HepG2 (cell line): ENCODE results near the gene PLXNB2. TPM values are rescaled to one million over a fixed set of nuclear protein-coding genes. Genes with fewer than 3 reads are reported as not detected.
A peak's percentile ranks its signal among the peaks of the same experiment; 100 is the strongest.

Experiments
- ATAC-seq: fragments of 200-7000 bp; cut with Tn5 transposase; 3 replicates; pipeline ENCODE4 v1.9.1; 2020; ENCODE audit warnings: mild to moderate bottlenecking, moderate library complexity
- BruUV-seq: library from RNA; stranded (reverse); fragments of 400-500 nt; replicated peaks from 2 replicates; lab custom pipeline; 2021; lab: Mats Ljungman, UMichigan
- CTCF ChIA-PET: fragments of 300-600 bp; formaldehyde crosslinking; extraction: SDS; loops from one replicate; lab custom pipeline; 2021; ENCODE audit warnings: low total read pairs, inconsistent platforms, low intra/inter-chr PET ratio; lab: Yijun Ruan, JAX
- POLR2A ChIA-PET: fragments of 350-600 bp; sonication (Branson Sonifier 250); formaldehyde crosslinking; loops from one replicate; lab custom pipeline; 2020; ENCODE audit warnings: antibody characterized with exemption, inconsistent platforms; lab: Yijun Ruan, JAX
- DNase-seq: peaks from one replicate; pipeline ENCODE4 v3.0.0-alpha.2; 2015; ENCODE audit warnings: low spot score
- FAIRE-seq: peaks from 3 replicates; lab custom pipeline; 2011; peaks lifted over from hg19 to GRCh38; lab: Jason Lieb, UNC
- H2AFZ ChIP-seq: one replicate; pipeline ENCODE4 v1.6.1; 2011; ENCODE audit warnings: low read length, inconsistent platforms
- H3K27ac ChIP-seq: fragments of 300-600 bp; 3 replicates; pipeline ENCODE4 v1.8.0; 2011; ENCODE audit warnings: mixed run types, mild to moderate bottlenecking, mixed read lengths, low read length, inconsistent platforms; ENCODE audit not compliant: insufficient read depth; ENCODE audit errors: extremely low read length
- H3K27me3 ChIP-seq, 2 experiments: fragments of 200-600 bp in 1 of 2; 2 replicates in 1 of 2; 3 replicates in 1 of 2; pipeline versions ENCODE4 v1.6.0 to v1.8.0; 2011; ENCODE audit warnings: low read length in 2 of 2, mild to moderate bottlenecking in 2 of 2, moderate library complexity in 2 of 2, inconsistent platforms in 1 of 2; ENCODE audit not compliant: insufficient read depth in 2 of 2, control insufficient read depth in 1 of 2
- H3K36me3 ChIP-seq, 2 experiments: fragments of 200-600 bp in 1 of 2; replicated peaks in 1 of 2; 2 replicates in 1 of 2; 3 replicates in 1 of 2; pipeline versions ENCODE4 v1.5.1 to v1.8.0; 2011; ENCODE audit warnings: low read length in 2 of 2, inconsistent platforms in 1 of 2; ENCODE audit not compliant: insufficient read depth in 2 of 2, control insufficient read depth in 1 of 2
- H3K4me1 ChIP-seq: 2 replicates; pipeline ENCODE4 v1.5.1; 2012; ENCODE audit warnings: low read length, inconsistent platforms; ENCODE audit not compliant: insufficient read depth
- H3K4me2 ChIP-seq: 2 replicates; pipeline ENCODE4 v1.6.0; 2011; ENCODE audit warnings: low read depth, low read length, inconsistent platforms
- H3K4me3 ChIP-seq, 3 experiments: fragments of 200-600 bp in 1 of 3; sonication (generic), shearing (Covaris generic) in 1 of 3; replicated peaks in 1 of 3; 2 replicates each; pipeline ENCODE4 v1.5.1; 2011 to 2016; ENCODE audit warnings: low read length in 3 of 3, inconsistent platforms in 2 of 3, low read depth in 2 of 3, mild to moderate bottlenecking in 2 of 3, control low read depth in 1 of 3, mixed read lengths in 1 of 3; ENCODE audit not compliant: insufficient read depth in 1 of 3
- H3K79me2 ChIP-seq: one replicate; pipeline ENCODE4 v1.6.1; 2011; ENCODE audit warnings: low read length, inconsistent platforms; ENCODE audit not compliant: insufficient read depth
- H3K9ac ChIP-seq: 2 replicates; pipeline ENCODE4 v1.6.0; 2011; ENCODE audit warnings: mild to moderate bottlenecking, low read depth, low read length, inconsistent platforms; ENCODE audit not compliant: insufficient read depth
- H3K9me3 ChIP-seq: 2 replicates; pipeline ENCODE4 v1.5.1; 2012; ENCODE audit warnings: mild to moderate bottlenecking, low read length
- H4K20me1 ChIP-seq: 2 replicates; pipeline ENCODE4 v1.6.0; 2011; ENCODE audit warnings: inconsistent platforms, mild to moderate bottlenecking, low read length, moderate library complexity; ENCODE audit not compliant: insufficient read depth
- ATAD3A ChIP-seq: sonication (generic); formaldehyde crosslinking; IDR thresholded peaks from 2 replicates; pipeline ENCODE4 v1.4.0; 2020; ENCODE audit warnings: missing genetic modification reagents
- FIP1L1 ChIP-seq: fragments of 200-400 bp; formaldehyde crosslinking; IDR thresholded peaks from 2 replicates; pipeline ENCODE4 v1.6.1; 2018; ENCODE audit warnings: low read depth, mild to moderate bottlenecking, low read length, moderate library complexity, borderline replicate concordance; ENCODE audit not compliant: insufficient read depth
- FOXK1 ChIP-seq: sonication (generic); formaldehyde crosslinking; IDR thresholded peaks from 2 replicates; pipeline ENCODE4 v1.4.0; 2020; ENCODE audit warnings: low read depth, missing genetic modification reagents, borderline replicate concordance
- GATAD1 ChIP-seq: IDR thresholded peaks from 2 replicates; pipeline ENCODE4 v1.6.1; 2016; ENCODE audit warnings: missing genetic modification reagents, missing compliant biosample characterization
- IKZF4 ChIP-seq: sonication (generic); formaldehyde crosslinking; IDR thresholded peaks from 2 replicates; pipeline ENCODE4 v1.5.1; 2020; ENCODE audit warnings: borderline replicate concordance, mild to moderate bottlenecking, low read depth, missing genetic modification reagents; ENCODE audit errors: not compliant biosample characterization
- PHF5A ChIP-seq: IDR thresholded peaks from one replicate; pipeline ENCODE4 v1.6.1; 2018; ENCODE audit warnings: low read depth, missing genetic modification reagents; ENCODE audit not compliant: unreplicated experiment
- RFXANK ChIP-seq: IDR thresholded peaks from 2 replicates; pipeline ENCODE4 v1.6.1; 2016
- SIX4 ChIP-seq: sonication (generic); formaldehyde crosslinking; IDR thresholded peaks from 2 replicates; pipeline ENCODE4 v1.4.0; 2020; ENCODE audit warnings: missing genetic modification reagents
- SUZ12 ChIP-seq: fragments of 150-350 bp; IDR thresholded peaks from 2 replicates; pipeline ENCODE4 v1.6.1; 2014; ENCODE audit warnings: low read depth, low read length
- YEATS2 ChIP-seq: sonication (generic); formaldehyde crosslinking; IDR thresholded peaks from 2 replicates; pipeline ENCODE4 v1.4.0; 2020; ENCODE audit warnings: missing genetic modification reagents, borderline replicate concordance
- ZBTB26 ChIP-seq: IDR thresholded peaks from 2 replicates; pipeline ENCODE4 v1.6.1; 2016; ENCODE audit warnings: missing compliant biosample characterization, missing genetic modification reagents, borderline replicate concordance
- ZFP1 ChIP-seq: IDR thresholded peaks from 2 replicates; pipeline ENCODE4 v1.6.1; 2016
- ZIK1 ChIP-seq: sonication (generic); formaldehyde crosslinking; IDR thresholded peaks from 2 replicates; pipeline ENCODE4 v1.5.0; 2020; ENCODE audit warnings: mild to moderate bottlenecking, low read depth, missing genetic modification reagents, borderline replicate concordance
- ZNF792 ChIP-seq: IDR thresholded peaks from 2 replicates; pipeline ENCODE4 v1.6.1; 2016
- WGBS: methylation state at CpG from one replicate; pipeline ENCODE4 v1.1.6; 2017; ENCODE audit warnings: low lambda C conversion rate; 5-methylcytosine and 5-hydroxymethylcytosine counted together
- in situ Hi-C: cut with HindIII; loops from 2 replicates; pipeline ENCODE4 v1.10.0; 2017; ENCODE audit warnings: low pct_unique_long_range_greater_than_20kb; ENCODE audit not compliant: extremely low pct_ligation_motif_present
- intact Hi-C: fragments of 100-400 bp; cut with micrococcal nuclease; formaldehyde crosslinking; loops from one replicate; pipeline ENCODE4 v1.10.0; 2022; ENCODE audit not compliant: unreplicated experiment
- polyA plus RNA-seq, 8 experiments: library from polyadenylated mRNA; depleted of rRNA in 3 of 8; stranded (reverse) in 7 of 8; unstranded in 1 of 8; fragments of >200 nt; fragmentation: Illumina TruSeq in 4 of 8; extraction: Trizol in 4 of 8; gene quantifications; 2 replicates each; pipeline versions ENCODE4 v1.2.1 to v1.2.3, GENCODE V29; 2011 to 2016; ENCODE audit warnings: low read depth in 4 of 8, missing spikeins in 1 of 8, mixed read lengths in 1 of 8; ENCODE audit not compliant: insufficient read depth in 1 of 8
- total RNA-seq, 5 experiments: library from RNA; depleted of rRNA; stranded (reverse); fragments of >200 nt; fragmentation: Illumina TruSeq; extraction: Trizol; gene quantifications; 2 replicates each; pipeline ENCODE4 v1.2.3, GENCODE V29; 2016; ENCODE audit warnings: low read depth in 1 of 5

The PLXNB2 gene
- total and polyA plus RNA-seq, 2 of the 13 experiments (the other 11 are each of a cell fraction or from before 2014, with no cell fraction given): 32.6 to 68.9 TPM

- no peaks in the 10 kb centered on the region for H3K27me3 ChIP-seq
- in situ Hi-C loops: no loop called here
- ChIA-PET CTCF (no interaction called here), POLR2A (no interaction called here)
- FAIRE-seq (no peak), ATAC-seq (no peak)
- BruUV-seq: no TSS peak
- H3K9me3 ChIP-seq: no peaks in the 10 kb centered on the region
- H3K4me2 ChIP-seq: peak overlapping the region; percentile 49
- peaks cover 33% of the 10 kb centered on the region for H3K4me1 ChIP-seq
- no peak overlapping the region; a peak in 1 of 6 replicates for H3K4me3 ChIP-seq
- peaks cover 9% of the 10 kb centered on the region; the same call in 1 of the 2 replicates for H4K20me1 ChIP-seq
- H3K79me2 ChIP-seq: peaks cover 24% of the 10 kb centered on the region
- H3K9ac ChIP-seq: no peak overlapping the region
- H2AFZ ChIP-seq: no peak overlapping the region
- no peak overlapping the region for H3K27ac ChIP-seq
- 85% methylated on average over 8 of the region's 8 CpGs for WGBS
- TF ChIP-seq ATAD3A (CRISPR knock-in tag) (no peak), ZNF792 (no peak), ZBTB26 (CRISPR knock-in tag) (no peak), FIP1L1 (no peak), YEATS2 (CRISPR knock-in tag) (no peak), PHF5A (CRISPR knock-in tag) (no peak), IKZF4 (no peak), GATAD1 (CRISPR knock-in tag) (no peak), SUZ12 (no peak), SIX4 (no peak), ZFP1 (CRISPR knock-in tag) (no peak), ZIK1 (CRISPR knock-in tag) (no peak), FOXK1 (CRISPR knock-in tag) (no peak), RFXANK (CRISPR knock-in tag) (no peak)
- TF ChIP-seq, all 625 proteins: peak for 0
- intact Hi-C loops: no loop called here
- no peaks in the 10 kb centered on the region for H3K36me3 ChIP-seq
- DNase-seq: no peak
Measured at GRCh38 chr22:50346470-50346869, 39.0 kb upstream of the PLXNB2 start.
